IMR-90 (cell line): ENCODE measurements around the gene NPIPA5. TPM values are rescaled to one million over a fixed set of nuclear protein-coding genes. Genes with fewer than 3 reads are reported as not detected.
"Not testable (repeated sequence)": the region's sequence is repeated elsewhere in the genome, so short reads cannot be mapped to it uniquely, and the experiment has no call there.

Experiments
- ATAC-seq: fragments of 200-7000 bp; cut with Tn5 transposase; 2 replicates; pipeline ENCODE4 v1.9.1; 2020; ENCODE audit warnings: low read depth, mild to moderate bottlenecking, moderate library complexity
- BruUV-seq: library from RNA; stranded (reverse); fragments of 400-500 nt; replicated peaks from 2 replicates; lab custom pipeline; 2021; lab: Mats Ljungman, UMichigan
- CTCF ChIA-PET: fragments of 300-600 bp; formaldehyde crosslinking; extraction: SDS; loops from one replicate; lab custom pipeline; 2021; ENCODE audit warnings: antibody characterized with exemption; lab: Yijun Ruan, JAX
- POLR2A ChIA-PET: fragments of 300-600 bp; sonication (Branson Sonifier 250); formaldehyde crosslinking; loops from one replicate; lab custom pipeline; 2022; ENCODE audit warnings: antibody characterized with exemption; ENCODE audit not compliant: unreplicated experiment; lab: Charles Lee
- DNase-seq: peaks from one replicate; pipeline ENCODE4 v3.0.0; 2013
- H2AFZ ChIP-seq: replicated peaks from 2 replicates; pipeline ENCODE3; 2013; ENCODE audit warnings: low read length, mild to moderate bottlenecking; ENCODE audit not compliant: poor library complexity
- H2AK5ac ChIP-seq: 2 replicates; pipeline ENCODE4 v1.6.1; 2013; ENCODE audit warnings: low read depth, low read length, inconsistent platforms
- H2AK9ac ChIP-seq: replicated peaks from 2 replicates; pipeline ENCODE3; 2013; ENCODE audit warnings: mild to moderate bottlenecking, low read depth, low read length, moderate library complexity; ENCODE audit not compliant: poor library complexity
- H2BK120ac ChIP-seq: 2 replicates; pipeline ENCODE4 v1.6.1; 2013; ENCODE audit warnings: low read depth, low read length, inconsistent platforms
- H2BK15ac ChIP-seq: 3 replicates; pipeline ENCODE4 v1.6.1; 2013; ENCODE audit warnings: low read depth, low read length, inconsistent platforms
- H2BK20ac ChIP-seq: 2 replicates; pipeline ENCODE4 v1.6.1; 2013; ENCODE audit warnings: low read depth, mild to moderate bottlenecking, inconsistent platforms, low read length, moderate library complexity
- H2BK5ac ChIP-seq: 2 replicates; pipeline ENCODE4 v1.6.1; 2013; ENCODE audit warnings: mild to moderate bottlenecking, low read depth, low read length, inconsistent platforms; ENCODE audit not compliant: poor library complexity, severe bottlenecking
- H3K14ac ChIP-seq: replicated peaks from 2 replicates; pipeline ENCODE4 v1.6.1; 2013; ENCODE audit warnings: low read depth, low read length, inconsistent platforms
- H3K18ac ChIP-seq: 2 replicates; pipeline ENCODE4 v1.6.1; 2013; ENCODE audit warnings: low read depth, low read length, control low read depth
- H3K23ac ChIP-seq: 2 replicates; pipeline ENCODE4 v1.6.1; 2013; ENCODE audit warnings: low read depth, low read length, inconsistent platforms
- H3K27ac ChIP-seq: 2 replicates; pipeline ENCODE4 v1.5.1; 2013; ENCODE audit warnings: mild to moderate bottlenecking, control low read depth, low read length; ENCODE audit not compliant: insufficient read depth
- H3K27me3 ChIP-seq: 2 replicates; pipeline ENCODE4 v1.6.1; 2013; ENCODE audit warnings: low read length; ENCODE audit not compliant: control insufficient read depth, insufficient read depth
- H3K36me3 ChIP-seq: 2 replicates; pipeline ENCODE4 v1.6.1; 2013; ENCODE audit warnings: low read length, mixed read lengths; ENCODE audit not compliant: control insufficient read depth, insufficient read depth
- H3K4ac ChIP-seq: 2 replicates; pipeline ENCODE4 v1.6.1; 2013; ENCODE audit warnings: low read depth, low read length, inconsistent platforms
- H3K4me1 ChIP-seq: 2 replicates; pipeline ENCODE4 v1.6.1; 2013; ENCODE audit warnings: low read length, mixed read lengths; ENCODE audit not compliant: control insufficient read depth, insufficient read depth
- H3K4me2 ChIP-seq: 2 replicates; pipeline ENCODE4 v1.6.1; 2013; ENCODE audit warnings: low read depth, mild to moderate bottlenecking, control low read depth, low read length, moderate library complexity
- H3K4me3 ChIP-seq: 2 replicates; pipeline ENCODE4 v1.5.1; 2013; ENCODE audit warnings: low read depth, mild to moderate bottlenecking, control low read depth, low read length, moderate library complexity; ENCODE audit not compliant: insufficient read depth
- H3K56ac ChIP-seq: 2 replicates; pipeline ENCODE4 v1.6.1; 2013; ENCODE audit warnings: low read length, inconsistent platforms; ENCODE audit not compliant: insufficient read depth; ENCODE audit errors: extremely low read depth
- H3K79me1 ChIP-seq, 2 experiments: 2 replicates each; pipeline ENCODE4 v1.6.1; 2013; ENCODE audit warnings: low read length in 2 of 2, inconsistent platforms in 1 of 2, low read depth in 1 of 2
- H3K9ac ChIP-seq: 2 replicates; pipeline ENCODE4 v1.6.1; 2013; ENCODE audit warnings: low read depth, low read length, control low read depth
- H3K9me1 ChIP-seq: 2 replicates; pipeline ENCODE4 v1.6.1; 2013; ENCODE audit warnings: low read length, inconsistent platforms; ENCODE audit not compliant: insufficient read depth
- H3K9me3 ChIP-seq: 2 replicates; pipeline ENCODE4 v1.6.1; 2013; ENCODE audit warnings: low read length; ENCODE audit not compliant: control insufficient read depth, insufficient read depth
- H4K20me1 ChIP-seq: 2 replicates; pipeline ENCODE4 v1.6.1; 2013; ENCODE audit warnings: low read length, inconsistent platforms; ENCODE audit not compliant: insufficient read depth
- H4K5ac ChIP-seq: 2 replicates; pipeline ENCODE4 v1.6.1; 2013; ENCODE audit warnings: mild to moderate bottlenecking, low read depth, low read length, control low read depth
- H4K8ac ChIP-seq, 2 experiments: 2 replicates each; pipeline ENCODE4 v1.6.1; 2013; ENCODE audit warnings: low read depth in 2 of 2, low read length in 2 of 2, control low read depth in 1 of 2, inconsistent platforms in 1 of 2
- H4K91ac ChIP-seq: 2 replicates; pipeline ENCODE4 v1.6.1; 2013; ENCODE audit warnings: low read depth, low read length, inconsistent platforms; ENCODE audit not compliant: insufficient read depth
- WGBS, 2 experiments: methylation state at CpG; one replicate each; pipeline versions ENCODE4 v1.1.5 to v1.1.7; 2013; ENCODE audit warnings: missing lambda C conversion rate in 2 of 2; ENCODE audit not compliant: insufficient read length in 1 of 2; ENCODE audit errors: extremely low coverage in 2 of 2; 5-methylcytosine and 5-hydroxymethylcytosine counted together
- dilution Hi-C: fragments of 300-500 bp; cut with HindIII; formaldehyde crosslinking; loops from one replicate; pipeline ENCODE4 v1.14.3; 2018; ENCODE audit warnings: low sequenced_read_pairs; ENCODE audit not compliant: unreplicated experiment
- in situ Hi-C: fragments of 300-500 bp; cut with MboI; formaldehyde crosslinking; loops from 3 replicates; pipeline ENCODE4 v1.14.3; 2019; ENCODE audit warnings: low sequenced_read_pairs, inconsistent platforms, mixed read lengths
- intact Hi-C: fragments of 100-400 bp; cut with micrococcal nuclease; formaldehyde crosslinking; loops from 2 replicates; pipeline ENCODE4 v1.10.0; 2022
- polyA plus RNA-seq, 3 experiments: library from polyadenylated mRNA; depleted of rRNA; stranded (reverse); fragments of >200 nt; gene quantifications; 2 replicates each; pipeline ENCODE4 v1.2.3, GENCODE V29; 2012; ENCODE audit warnings: low replicate concordance in 1 of 3
- total RNA-seq: library from RNA; depleted of rRNA; stranded (reverse); fragments of >200 nt; gene quantifications from 2 replicates; pipeline ENCODE4 v1.2.3, GENCODE V29; 2012

NPIPA5 gene
- total and polyA plus RNA-seq, 2 of the 4 experiments (the other 2 are of a cell fraction): 1.3 TPM; not detected in 1

- H3K4me3 ChIP-seq, H3K23ac ChIP-seq, H3K36me3 ChIP-seq, H3K9ac ChIP-seq, H3K4me1 ChIP-seq, H4K8ac ChIP-seq, DNase-seq, dilution Hi-C loops, H2BK5ac ChIP-seq, H3K27ac ChIP-seq, H2AK9ac ChIP-seq, H2AFZ ChIP-seq, H4K20me1 ChIP-seq, in situ Hi-C loops, H3K18ac ChIP-seq, H3K27me3 ChIP-seq, BruUV-seq, H4K5ac ChIP-seq, H3K56ac ChIP-seq, H3K9me3 ChIP-seq, H2BK20ac ChIP-seq, H3K4ac ChIP-seq, H2BK15ac ChIP-seq, H3K9me1 ChIP-seq, H3K4me2 ChIP-seq, intact Hi-C loops, POLR2A ChIA-PET, CTCF ChIA-PET, H3K14ac ChIP-seq, H2BK120ac ChIP-seq, H4K91ac ChIP-seq, H3K79me1 ChIP-seq, H2AK5ac ChIP-seq: not testable (repeated sequence)
- peak; percentile 51; the same call in 1 of the 2 replicates for ATAC-seq
- no CpG with 5 or more reads among the region's 11 CpGs for WGBS, 2 experiments
These were observed 26.8 kb downstream of the NPIPA5 start for GRCh38 chr16:15351251-15351650.

GRCh38 chr16:15348721-15349120 is 29.4 kb downstream of the NPIPA5 start:
- H3K79me1 ChIP-seq, H3K18ac ChIP-seq, H3K9me1 ChIP-seq, H3K4me2 ChIP-seq, H2AK9ac ChIP-seq, H2BK20ac ChIP-seq, in situ Hi-C loops, H3K9ac ChIP-seq, H4K5ac ChIP-seq, H3K56ac ChIP-seq, CTCF ChIA-PET, H4K20me1 ChIP-seq, H3K27me3 ChIP-seq, intact Hi-C loops, H3K14ac ChIP-seq, H3K23ac ChIP-seq, ATAC-seq, H2BK15ac ChIP-seq, H3K27ac ChIP-seq, H3K9me3 ChIP-seq, H4K8ac ChIP-seq, H2AK5ac ChIP-seq, H3K4me1 ChIP-seq, H2AFZ ChIP-seq, H3K4me3 ChIP-seq, H4K91ac ChIP-seq, H3K36me3 ChIP-seq, H2BK5ac ChIP-seq, H2BK120ac ChIP-seq, DNase-seq, BruUV-seq, H3K4ac ChIP-seq, dilution Hi-C loops, POLR2A ChIA-PET: not testable (repeated sequence)
- WGBS, 2 experiments: no CpG with 5 or more reads among the region's 7 CpGs
